Astrocyte of the spinal cord (primary cell): ENCODE measurements around the gene SLC16A8.
"Not testable (repeated sequence)": the region's sequence is repeated elsewhere in the genome, so short reads cannot be mapped to it uniquely, and the experiment has no call there.

Experiments
- DNase-seq: peaks from one replicate; pipeline ENCODE4 v3.0.0; 2011; ENCODE audit warnings: low read depth, low spot score
- H3K4me3 ChIP-seq: 2 replicates; pipeline ENCODE4 v1.5.1; 2011; ENCODE audit warnings: low read depth, mild to moderate bottlenecking, low read length, moderate library complexity
- in situ Hi-C: cut with HindIII; loops from 2 replicates; pipeline ENCODE4 v1.10.0; 2017; ENCODE audit warnings: low sequenced_read_pairs
- TF ChIP-seq, protein P1 (sequence below): IDR thresholded peaks from 2 replicates; pipeline ENCODE4 v1.5.1; 2012; ENCODE audit warnings: low read depth, mild to moderate bottlenecking, low read length, inconsistent platforms

The SLC16A8 gene

DNA sequence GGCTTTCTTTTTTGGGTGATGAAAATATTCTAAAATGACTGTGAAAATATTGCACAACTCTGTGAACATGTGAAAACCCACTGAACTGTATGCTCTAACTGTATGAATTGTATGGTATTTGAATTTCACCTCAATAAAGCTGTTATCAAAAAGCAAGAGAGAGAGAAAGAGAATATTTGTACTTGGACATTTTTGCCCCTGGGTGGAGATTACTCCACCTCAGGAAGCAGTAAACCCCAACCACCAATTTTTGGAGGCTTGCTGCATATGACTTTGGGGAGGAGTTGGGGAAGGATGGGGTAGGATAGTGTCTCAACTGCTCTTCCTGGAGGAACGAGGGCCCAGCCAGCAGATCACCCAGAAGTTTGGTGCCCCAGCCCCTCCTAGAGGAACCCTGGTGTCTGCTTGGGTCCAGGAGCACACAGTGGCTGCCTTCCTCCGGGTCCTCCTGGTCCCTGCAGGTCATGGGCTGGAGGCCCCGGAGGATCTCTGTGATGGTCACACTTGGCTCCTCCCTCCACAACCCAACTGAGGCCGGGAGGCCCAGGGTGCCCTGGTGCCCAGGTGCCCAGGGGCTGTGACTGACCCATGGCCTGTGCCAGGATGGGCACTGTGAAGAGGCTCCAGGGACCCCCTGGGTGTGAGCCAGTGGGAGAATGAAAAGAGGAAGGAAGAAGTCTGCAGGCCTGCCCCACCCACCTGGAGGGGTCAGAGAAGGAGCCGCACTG is 42.1 kb downstream of the SLC16A8 start:
- no peak overlapping the region for H3K4me3 ChIP-seq
- DNase-seq, result no peak
- in situ Hi-C loops, result no loop called here
- TF ChIP-seq, protein P1, sequence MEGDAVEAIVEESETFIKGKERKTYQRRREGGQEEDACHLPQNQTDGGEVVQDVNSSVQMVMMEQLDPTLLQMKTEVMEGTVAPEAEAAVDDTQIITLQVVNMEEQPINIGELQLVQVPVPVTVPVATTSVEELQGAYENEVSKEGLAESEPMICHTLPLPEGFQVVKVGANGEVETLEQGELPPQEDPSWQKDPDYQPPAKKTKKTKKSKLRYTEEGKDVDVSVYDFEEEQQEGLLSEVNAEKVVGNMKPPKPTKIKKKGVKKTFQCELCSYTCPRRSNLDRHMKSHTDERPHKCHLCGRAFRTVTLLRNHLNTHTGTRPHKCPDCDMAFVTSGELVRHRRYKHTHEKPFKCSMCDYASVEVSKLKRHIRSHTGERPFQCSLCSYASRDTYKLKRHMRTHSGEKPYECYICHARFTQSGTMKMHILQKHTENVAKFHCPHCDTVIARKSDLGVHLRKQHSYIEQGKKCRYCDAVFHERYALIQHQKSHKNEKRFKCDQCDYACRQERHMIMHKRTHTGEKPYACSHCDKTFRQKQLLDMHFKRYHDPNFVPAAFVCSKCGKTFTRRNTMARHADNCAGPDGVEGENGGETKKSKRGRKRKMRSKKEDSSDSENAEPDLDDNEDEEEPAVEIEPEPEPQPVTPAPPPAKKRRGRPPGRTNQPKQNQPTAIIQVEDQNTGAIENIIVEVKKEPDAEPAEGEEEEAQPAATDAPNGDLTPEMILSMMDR, result no peak

DNA sequence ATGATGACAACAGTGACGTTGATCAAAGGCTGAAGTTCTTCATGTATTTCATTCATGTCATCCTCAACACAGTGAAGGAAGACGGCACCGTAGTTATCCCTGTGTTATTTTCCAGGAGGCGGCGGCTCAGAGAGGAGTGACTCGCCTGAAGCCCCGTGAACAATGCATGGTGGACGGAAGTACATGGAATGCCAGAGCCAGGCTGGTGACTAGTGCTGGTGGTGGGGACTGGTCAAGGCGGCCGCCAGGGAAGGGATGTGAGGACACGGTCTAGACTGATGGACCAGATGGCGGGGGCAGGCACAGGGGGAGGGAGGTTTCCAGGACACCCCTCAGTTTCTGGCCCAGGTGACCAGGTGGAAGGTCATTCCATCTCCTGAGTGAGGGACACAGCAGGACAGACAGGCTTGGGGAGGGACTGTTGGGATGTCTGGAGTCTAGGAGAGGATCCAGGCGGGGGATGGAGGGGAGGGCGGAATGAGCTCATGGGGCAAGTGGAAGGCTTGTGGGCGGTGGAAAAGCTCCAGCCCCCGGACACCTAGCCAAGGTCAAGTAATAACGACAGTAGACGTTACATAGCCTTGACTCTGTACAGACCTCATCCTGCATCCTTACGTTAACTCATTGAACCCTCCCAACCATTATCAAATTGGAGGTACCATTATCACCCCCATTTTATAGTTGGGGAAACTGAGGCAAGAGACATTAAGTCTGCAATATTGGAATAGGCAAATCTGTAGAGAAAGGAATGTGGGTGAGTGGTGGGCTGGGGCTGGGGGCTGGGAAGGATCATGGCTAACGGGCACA is 42.8 kb downstream of the SLC16A8 start:
- no peak overlapping the region for H3K4me3 ChIP-seq
- no peak for DNase-seq
- in situ Hi-C loops, result no loop called here
- TF ChIP-seq, protein P1, result no peak

GRCh38 chr22:38038890-38039812 is 44.8 kb downstream of the SLC16A8 start:
- H3K4me3 ChIP-seq, result no peak overlapping the region
- TF ChIP-seq, protein P1, result no peak
- in situ Hi-C loops, result no loop called here
- no peak for DNase-seq

- H3K4me3 ChIP-seq, result no peak overlapping the region
- DNase-seq, result no peak
- TF ChIP-seq, protein P1, result no peak
- in situ Hi-C loops, result no loop called here
Measured at GRCh38 chr22:38038426-38038825, 45.6 kb downstream of the SLC16A8 start.

GRCh38 chr22:38037367-38038150 is 46.4 kb downstream of the SLC16A8 start:
- in situ Hi-C loops, H3K4me3 ChIP-seq, DNase-seq: not testable (repeated sequence)

GRCh38 chr22:38036392-38037062 is 47.5 kb downstream of the SLC16A8 start:
- TF ChIP-seq, protein P1, result no peak
- H3K4me3 ChIP-seq, result no peak overlapping the region
- DNase-seq, result no peak
- in situ Hi-C loops, result no loop called here
